ENCODE data around the gene BMP2K.

- TF ChIP-seq MYC (IDR thresholded peaks at IDR 0.05; ENCODE audit: low read depth, low read length) (no peak), POLR2A (IDR thresholded peaks at IDR 0.05; ENCODE audit: extremely low read depth, insufficient read length) (no peak), CTCF (IDR thresholded peaks at IDR 0.05; ENCODE audit: low read depth, low read length) (no peak)
Observed at GRCh38 chr4:78756137-78756536, 20.0 kb upstream of the BMP2K start.
